Nephron (organoid): ENCODE measurements around the gene KIAA1217.

ENCODE experiments used
- H3K27ac Mint-ChIP-seq, 3 experiments: 2 replicates each; pipeline ENCODE4 v1.8.0; 2020; ENCODE audit warnings: mixed read lengths in 3 of 3, mild to moderate bottlenecking in 2 of 3, moderate library complexity in 1 of 3
- H3K27me3 Mint-ChIP-seq: 2 replicates; pipeline ENCODE4 v1.8.0; 2021; ENCODE audit warnings: low read depth, mild to moderate bottlenecking, moderate library complexity, mixed read lengths
- H3K36me3 Mint-ChIP-seq: 2 replicates; pipeline ENCODE4 v1.8.0; 2020; ENCODE audit warnings: low read depth, mixed read lengths
- H3K4me1 Mint-ChIP-seq: 2 replicates; pipeline ENCODE4 v1.8.0; 2020; ENCODE audit warnings: mixed read lengths
- H3K4me3 Mint-ChIP-seq, 3 experiments: 2 replicates each; pipeline ENCODE4 v1.8.0; 2020; ENCODE audit warnings: mild to moderate bottlenecking in 3 of 3, mixed read lengths in 3 of 3, moderate library complexity in 2 of 3
- H3K9me3 Mint-ChIP-seq: 2 replicates; pipeline ENCODE4 v1.8.0; 2020; ENCODE audit warnings: mixed read lengths
- TF ChIP-seq, protein P1 (sequence below), 3 experiments: fragments of 200-600 bp; sonication (generic); IDR thresholded peaks; one replicate each; pipeline ENCODE4 v1.5.0; 2021; ENCODE audit warnings: antibody characterized with exemption in 3 of 3; ENCODE audit not compliant: unreplicated experiment in 3 of 3

Gene KIAA1217

DNA sequence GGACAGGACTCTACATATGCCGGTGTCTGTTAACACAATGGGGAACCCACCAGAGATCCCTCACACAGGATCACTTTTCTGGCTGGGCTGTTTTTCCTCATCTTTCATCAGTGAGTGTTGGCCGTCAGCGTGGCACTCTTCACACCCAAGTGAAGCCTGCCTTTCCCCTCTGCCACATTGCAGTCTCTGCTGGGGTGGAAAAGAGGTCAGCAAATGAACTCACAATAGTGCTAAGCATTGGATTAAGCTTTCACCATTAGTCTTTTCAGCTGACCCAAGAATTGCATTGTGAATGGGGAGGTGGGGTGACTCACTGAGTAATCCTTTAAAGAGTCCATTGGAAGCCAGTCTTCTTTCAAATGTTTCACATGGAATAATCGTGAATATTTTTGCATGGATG is 143.0 kb downstream of the KIAA1217 start:
- Mint-ChIP-seq H3K27me3 (no peaks in the 10 kb centered on the region), H3K27ac (peak overlapping the region; percentile 66 to 81 (median 79)), H3K4me1 (peaks cover 76% of the 10 kb centered on the region), H3K9me3 (no peaks in the 10 kb centered on the region), H3K4me3 (no peak overlapping the region), H3K36me3 (peaks cover 28% of the 10 kb centered on the region)
- TF ChIP-seq, protein P1, sequence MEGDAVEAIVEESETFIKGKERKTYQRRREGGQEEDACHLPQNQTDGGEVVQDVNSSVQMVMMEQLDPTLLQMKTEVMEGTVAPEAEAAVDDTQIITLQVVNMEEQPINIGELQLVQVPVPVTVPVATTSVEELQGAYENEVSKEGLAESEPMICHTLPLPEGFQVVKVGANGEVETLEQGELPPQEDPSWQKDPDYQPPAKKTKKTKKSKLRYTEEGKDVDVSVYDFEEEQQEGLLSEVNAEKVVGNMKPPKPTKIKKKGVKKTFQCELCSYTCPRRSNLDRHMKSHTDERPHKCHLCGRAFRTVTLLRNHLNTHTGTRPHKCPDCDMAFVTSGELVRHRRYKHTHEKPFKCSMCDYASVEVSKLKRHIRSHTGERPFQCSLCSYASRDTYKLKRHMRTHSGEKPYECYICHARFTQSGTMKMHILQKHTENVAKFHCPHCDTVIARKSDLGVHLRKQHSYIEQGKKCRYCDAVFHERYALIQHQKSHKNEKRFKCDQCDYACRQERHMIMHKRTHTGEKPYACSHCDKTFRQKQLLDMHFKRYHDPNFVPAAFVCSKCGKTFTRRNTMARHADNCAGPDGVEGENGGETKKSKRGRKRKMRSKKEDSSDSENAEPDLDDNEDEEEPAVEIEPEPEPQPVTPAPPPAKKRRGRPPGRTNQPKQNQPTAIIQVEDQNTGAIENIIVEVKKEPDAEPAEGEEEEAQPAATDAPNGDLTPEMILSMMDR (IDR thresholded peaks at IDR 0.05; ENCODE audit: unreplicated experiment in 3 of 3) = no peak

DNA sequence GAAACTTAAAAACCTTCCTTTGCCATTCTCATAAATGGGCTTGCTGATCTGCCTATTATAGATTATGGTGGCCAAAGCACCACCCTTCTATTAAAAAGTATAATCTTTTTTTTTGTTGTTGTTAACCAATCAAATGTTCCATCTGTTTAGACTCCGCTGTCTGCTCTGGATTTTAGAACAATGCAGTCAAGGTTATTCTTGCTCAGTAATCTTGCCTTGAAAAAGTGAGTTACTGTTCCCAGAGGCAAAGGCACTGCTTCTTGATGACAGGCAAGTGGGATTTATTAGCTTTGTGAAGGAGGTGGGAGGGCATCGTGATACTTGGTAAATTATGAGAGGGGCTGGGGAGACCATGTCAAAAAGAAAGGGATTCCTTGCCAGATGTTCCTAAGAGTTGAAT is 143.5 kb downstream of the KIAA1217 start:
- no peaks in the 10 kb centered on the region for H3K27me3 Mint-ChIP-seq
- peaks cover 25% of the 10 kb centered on the region for H3K36me3 Mint-ChIP-seq
- H3K9me3 Mint-ChIP-seq = no peaks in the 10 kb centered on the region
- peak overlapping the region; percentile 26 to 81 (median 72) for H3K27ac Mint-ChIP-seq
- peaks cover 76% of the 10 kb centered on the region for H3K4me1 Mint-ChIP-seq
- TF ChIP-seq, protein P1 (IDR thresholded peaks at IDR 0.05; ENCODE audit: unreplicated experiment in 3 of 3) = no peak
- no peak overlapping the region for H3K4me3 Mint-ChIP-seq

DNA sequence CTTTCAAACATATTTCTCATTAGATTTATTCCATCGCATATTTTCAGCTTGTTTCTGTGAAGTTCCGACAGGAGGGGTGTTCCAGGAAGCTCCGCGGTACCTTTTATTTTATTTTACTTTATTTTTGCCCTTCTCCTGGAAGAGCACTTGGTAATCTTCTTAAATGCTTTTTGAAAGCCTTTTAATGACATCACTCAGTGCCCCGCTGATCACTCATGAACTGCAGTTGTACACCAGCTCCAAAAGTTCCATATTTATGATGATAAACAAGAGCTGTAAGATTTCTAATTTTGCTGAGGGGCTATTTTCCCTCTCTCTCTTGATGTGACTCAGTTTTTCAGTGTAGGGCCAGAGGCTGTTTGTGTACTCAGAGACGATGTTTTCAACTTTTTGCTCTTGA is 144.4 kb downstream of the KIAA1217 start:
- TF ChIP-seq, protein P1 (IDR thresholded peaks at IDR 0.05; ENCODE audit: unreplicated experiment in 3 of 3) = no peak
- H3K27me3 Mint-ChIP-seq = no peaks in the 10 kb centered on the region
- H3K4me3 Mint-ChIP-seq = no peak overlapping the region
- peaks cover 24% of the 10 kb centered on the region for H3K36me3 Mint-ChIP-seq
- no peaks in the 10 kb centered on the region for H3K9me3 Mint-ChIP-seq
- peak overlapping the region in 2 of 3 experiments; percentile 72 to 81 for H3K27ac Mint-ChIP-seq
- peaks cover 83% of the 10 kb centered on the region for H3K4me1 Mint-ChIP-seq

DNA sequence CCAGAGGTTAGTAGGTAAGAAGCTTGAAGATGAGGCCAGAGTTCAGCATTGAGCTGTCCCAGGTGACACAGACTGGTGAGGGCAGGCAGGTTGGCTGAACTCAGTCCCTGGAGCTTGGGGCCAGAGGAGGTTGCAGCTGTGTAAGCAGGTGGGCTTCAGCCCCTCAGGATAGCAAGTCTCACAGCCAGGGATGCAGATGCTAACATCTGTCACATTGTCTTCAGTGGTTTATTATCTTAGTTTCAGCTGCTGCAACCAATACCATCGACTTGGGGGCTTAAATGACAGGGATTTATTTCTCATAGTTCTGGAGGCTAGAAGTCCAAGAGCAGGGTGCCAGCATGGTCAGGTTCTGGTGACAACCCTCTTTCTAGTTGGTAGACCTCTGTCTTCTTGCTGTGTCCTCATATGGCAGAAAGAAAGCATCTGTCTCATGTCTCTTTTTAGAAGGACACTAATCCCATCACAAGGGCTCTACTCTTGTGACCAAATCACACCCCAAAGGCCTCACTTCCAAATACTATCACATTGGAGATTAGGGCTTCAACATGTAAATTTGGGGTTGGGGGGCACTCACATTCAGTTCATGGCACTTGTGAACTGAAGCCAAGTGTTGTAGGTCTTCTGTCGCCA is 146.2 kb downstream of the KIAA1217 start:
- Mint-ChIP-seq H3K4me1 (peaks cover 74% of the 10 kb centered on the region), H3K36me3 (peaks cover 20% of the 10 kb centered on the region), H3K27ac (peak overlapping the region in 2 of 3 experiments; percentile 28 to 81), H3K9me3 (no peaks in the 10 kb centered on the region), H3K4me3 (no peak overlapping the region), H3K27me3 (no peaks in the 10 kb centered on the region)
- TF ChIP-seq, protein P1 (IDR thresholded peaks at IDR 0.05; ENCODE audit: unreplicated experiment in 3 of 3) = no peak

DNA sequence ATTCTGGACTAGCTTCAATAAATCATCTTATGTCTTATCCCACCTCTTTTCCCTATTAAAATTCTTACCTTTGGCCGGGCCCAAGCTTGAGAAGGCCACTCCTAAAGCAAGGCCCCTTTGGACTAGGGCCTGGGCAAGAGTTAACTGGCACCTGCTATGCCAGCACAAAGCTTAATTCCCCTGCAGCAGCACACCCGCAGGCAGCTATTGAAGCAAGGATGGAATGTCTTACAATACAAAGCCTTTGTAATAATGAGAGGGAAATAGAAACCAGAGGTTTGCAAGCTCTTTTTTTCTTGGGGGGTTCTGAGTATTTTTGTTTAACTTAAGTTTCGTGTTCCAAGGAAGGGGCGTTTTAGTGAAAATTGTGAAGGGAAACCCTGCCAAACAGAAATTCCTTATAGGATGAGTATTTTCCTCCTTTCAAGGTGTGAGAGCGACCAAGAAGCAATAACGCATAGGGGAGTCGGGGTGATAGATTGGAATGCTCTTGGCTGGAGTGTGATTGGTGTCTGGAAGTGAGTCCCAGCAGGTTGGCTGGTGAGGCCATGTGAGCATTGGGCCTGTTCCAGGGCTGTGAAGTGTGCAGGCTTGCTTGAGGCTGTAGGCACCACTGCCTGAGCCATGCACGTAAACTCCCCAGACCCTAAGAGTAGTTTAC is 148.5 kb downstream of the KIAA1217 start:
- peaks cover 59% of the 10 kb centered on the region for H3K4me1 Mint-ChIP-seq
- H3K36me3 Mint-ChIP-seq = peaks cover 6% of the 10 kb centered on the region
- H3K9me3 Mint-ChIP-seq = no peaks in the 10 kb centered on the region
- H3K27me3 Mint-ChIP-seq = no peaks in the 10 kb centered on the region
- H3K4me3 Mint-ChIP-seq = no peak overlapping the region
- H3K27ac Mint-ChIP-seq = peak overlapping the region; percentile 19 to 56 (median 54)
- TF ChIP-seq, protein P1 (IDR thresholded peaks at IDR 0.05; ENCODE audit: unreplicated experiment in 3 of 3) = no peak

DNA sequence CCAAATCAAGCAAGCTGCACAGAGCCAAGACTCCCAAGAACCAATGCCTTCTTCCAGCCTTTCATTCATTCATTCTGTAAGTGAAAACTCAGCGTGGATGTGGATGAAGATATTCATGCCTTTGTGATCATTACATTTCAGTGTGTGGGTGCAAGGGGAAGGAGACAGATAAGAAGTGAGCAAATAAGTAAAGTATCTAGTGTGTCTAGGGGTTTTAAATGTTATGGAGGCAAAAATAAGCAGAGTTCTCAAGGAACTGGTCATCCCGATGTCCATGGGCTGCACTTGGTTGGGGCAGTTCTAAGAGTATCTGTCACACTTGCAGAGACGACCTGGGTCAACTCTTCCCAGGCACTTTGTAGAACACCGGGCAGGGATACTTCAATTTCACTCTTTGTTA is 149.1 kb downstream of the KIAA1217 start:
- no peak overlapping the region for H3K4me3 Mint-ChIP-seq
- no peaks in the 10 kb centered on the region for H3K9me3 Mint-ChIP-seq
- no peaks in the 10 kb centered on the region for H3K27me3 Mint-ChIP-seq
- H3K36me3 Mint-ChIP-seq = peaks cover 4% of the 10 kb centered on the region
- H3K27ac Mint-ChIP-seq = peak overlapping the region in 2 of 3 experiments; percentile 54 to 56
- peaks cover 54% of the 10 kb centered on the region for H3K4me1 Mint-ChIP-seq
- TF ChIP-seq, protein P1 (IDR thresholded peaks at IDR 0.05; ENCODE audit: unreplicated experiment in 3 of 3) = no peak
